ENCODE measurements around the gene LUZP4.

DNA sequence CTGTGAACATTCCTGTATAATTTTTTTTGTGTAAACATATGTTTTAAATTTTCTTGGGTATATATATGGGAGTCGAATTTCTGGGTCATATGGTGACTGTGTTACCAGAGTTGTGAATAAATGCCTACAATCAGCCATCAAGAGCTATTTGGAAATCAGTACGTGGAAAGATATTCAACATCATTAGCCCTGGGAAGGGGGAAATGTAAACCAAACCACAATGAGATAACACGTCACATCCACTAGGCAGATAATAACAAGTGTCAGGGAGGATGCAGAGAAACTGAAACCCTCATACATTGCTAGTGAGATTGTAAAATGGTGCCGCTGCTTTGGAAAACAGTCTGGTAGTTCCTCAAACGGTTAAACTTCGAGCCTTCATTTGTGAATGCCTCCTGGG lies 43.9 kb downstream of the LUZP4 start:
- TF ChIP-seq, protein P1, sequence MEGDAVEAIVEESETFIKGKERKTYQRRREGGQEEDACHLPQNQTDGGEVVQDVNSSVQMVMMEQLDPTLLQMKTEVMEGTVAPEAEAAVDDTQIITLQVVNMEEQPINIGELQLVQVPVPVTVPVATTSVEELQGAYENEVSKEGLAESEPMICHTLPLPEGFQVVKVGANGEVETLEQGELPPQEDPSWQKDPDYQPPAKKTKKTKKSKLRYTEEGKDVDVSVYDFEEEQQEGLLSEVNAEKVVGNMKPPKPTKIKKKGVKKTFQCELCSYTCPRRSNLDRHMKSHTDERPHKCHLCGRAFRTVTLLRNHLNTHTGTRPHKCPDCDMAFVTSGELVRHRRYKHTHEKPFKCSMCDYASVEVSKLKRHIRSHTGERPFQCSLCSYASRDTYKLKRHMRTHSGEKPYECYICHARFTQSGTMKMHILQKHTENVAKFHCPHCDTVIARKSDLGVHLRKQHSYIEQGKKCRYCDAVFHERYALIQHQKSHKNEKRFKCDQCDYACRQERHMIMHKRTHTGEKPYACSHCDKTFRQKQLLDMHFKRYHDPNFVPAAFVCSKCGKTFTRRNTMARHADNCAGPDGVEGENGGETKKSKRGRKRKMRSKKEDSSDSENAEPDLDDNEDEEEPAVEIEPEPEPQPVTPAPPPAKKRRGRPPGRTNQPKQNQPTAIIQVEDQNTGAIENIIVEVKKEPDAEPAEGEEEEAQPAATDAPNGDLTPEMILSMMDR (IDR thresholded peaks at IDR 0.05): no peak
- TF ChIP-seq POLR2A (IDR thresholded peaks at IDR 0.05): no peak

Data from prostate gland (tissue), 2 donors.